ENCODE measurements around the gene TAB2.
"Not testable (repeated sequence)": the region's sequence is repeated elsewhere in the genome, so short reads cannot be mapped to it uniquely, and the experiment has no call there.

TAB2 gene

GRCh38 chr6:149342525-149342924 is 25.0 kb downstream of the TAB2 start:
- in situ Hi-C loops (cut with HindIII; ENCODE audit: low pct_ligation_motif_present, low sequenced_read_pairs) = no loop called here
- no peak for DNase-seq
- H3K36me3 ChIP-seq (replicated peaks) = no peaks in the 10 kb centered on the region
- no peak overlapping the region for H3K4me3 ChIP-seq (ENCODE audit: low read depth, low read length)
- no peak for TF ChIP-seq CTCF (IDR thresholded peaks at IDR 0.05; ENCODE audit: low read depth, low read length, missing control alignments)
- no peak overlapping the region for H3K27ac ChIP-seq
- no peaks in the 10 kb centered on the region for H3K27me3 ChIP-seq (replicated peaks)

DNA sequence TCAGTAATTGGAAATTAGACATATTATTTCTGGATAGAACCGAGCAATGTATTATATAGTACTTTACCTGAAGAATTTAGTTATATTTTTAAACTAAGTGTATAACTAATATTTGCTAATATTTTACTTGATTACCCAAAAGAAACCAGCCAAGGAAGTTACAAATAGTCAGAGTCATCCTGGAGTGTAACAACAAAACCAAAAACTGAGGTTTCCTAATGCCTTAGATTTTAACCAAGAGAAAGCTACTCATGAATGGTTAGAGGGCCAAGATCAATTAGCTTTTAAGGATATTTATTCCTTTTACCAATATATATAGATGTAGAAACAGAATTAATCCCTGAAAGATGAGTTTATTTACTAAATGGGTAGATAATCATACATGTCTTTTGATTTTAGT is 26.0 kb downstream of the TAB2 start:
- no peak for TF ChIP-seq CTCF (IDR thresholded peaks at IDR 0.05; ENCODE audit: low read depth, low read length, missing control alignments)
- DNase-seq = no peak
- in situ Hi-C loops (cut with HindIII; ENCODE audit: low pct_ligation_motif_present, low sequenced_read_pairs) = no loop called here
- H3K27ac ChIP-seq = no peak overlapping the region
- no peak overlapping the region for H3K4me3 ChIP-seq (ENCODE audit: low read depth, low read length)
- H3K36me3 ChIP-seq (replicated peaks) = no peaks in the 10 kb centered on the region
- no peaks in the 10 kb centered on the region for H3K27me3 ChIP-seq (replicated peaks)

DNA sequence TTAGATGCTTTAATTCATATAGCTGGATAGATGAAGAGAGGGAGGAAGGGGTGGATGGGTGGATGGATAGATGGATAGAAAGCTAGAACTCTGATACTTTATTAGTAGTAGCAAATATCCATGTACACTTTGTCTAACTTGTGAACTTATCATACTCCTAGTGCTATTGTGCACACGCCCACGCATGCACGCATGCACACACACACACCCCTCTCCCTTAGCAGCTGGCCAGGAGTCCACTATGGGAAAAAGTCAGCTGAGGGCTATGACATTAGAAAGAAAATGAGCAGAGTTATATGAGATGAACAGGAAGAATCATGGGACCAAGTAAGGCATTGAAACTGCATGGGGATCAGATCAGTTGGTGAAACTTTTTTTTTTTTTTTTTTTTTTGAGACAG is 28.6 kb downstream of the TAB2 start:
- in situ Hi-C loops (cut with HindIII; ENCODE audit: low pct_ligation_motif_present, low sequenced_read_pairs) = no loop called here
- no peaks in the 10 kb centered on the region for H3K27me3 ChIP-seq (replicated peaks)
- H3K27ac ChIP-seq = no peak overlapping the region
- H3K36me3 ChIP-seq (replicated peaks) = no peaks in the 10 kb centered on the region
- TF ChIP-seq CTCF (IDR thresholded peaks at IDR 0.05; ENCODE audit: low read depth, low read length, missing control alignments) = no peak
- DNase-seq = no peak
- H3K4me3 ChIP-seq (ENCODE audit: low read depth, low read length) = no peak overlapping the region

DNA sequence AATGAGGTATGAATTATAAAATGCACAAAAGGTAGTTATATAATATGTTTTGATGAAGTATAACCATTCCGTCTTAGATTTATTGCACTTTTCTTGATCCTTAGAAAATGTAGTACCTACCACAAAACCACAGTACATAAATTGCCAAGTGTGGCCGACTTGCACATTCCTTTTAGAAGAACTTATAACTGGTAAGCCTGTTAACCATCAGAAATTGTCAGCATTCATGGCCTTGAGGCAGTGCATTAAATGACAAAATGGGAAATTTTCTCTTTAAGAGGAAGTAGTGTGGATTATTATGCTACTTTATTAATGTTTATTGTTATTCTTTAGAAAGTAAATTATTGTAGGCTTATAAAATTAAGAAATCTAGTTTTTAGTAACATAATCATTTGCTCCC is 29.6 kb downstream of the TAB2 start:
- DNase-seq = no peak
- in situ Hi-C loops (cut with HindIII; ENCODE audit: low pct_ligation_motif_present, low sequenced_read_pairs) = no loop called here
- no peaks in the 10 kb centered on the region for H3K27me3 ChIP-seq (replicated peaks)

DNA sequence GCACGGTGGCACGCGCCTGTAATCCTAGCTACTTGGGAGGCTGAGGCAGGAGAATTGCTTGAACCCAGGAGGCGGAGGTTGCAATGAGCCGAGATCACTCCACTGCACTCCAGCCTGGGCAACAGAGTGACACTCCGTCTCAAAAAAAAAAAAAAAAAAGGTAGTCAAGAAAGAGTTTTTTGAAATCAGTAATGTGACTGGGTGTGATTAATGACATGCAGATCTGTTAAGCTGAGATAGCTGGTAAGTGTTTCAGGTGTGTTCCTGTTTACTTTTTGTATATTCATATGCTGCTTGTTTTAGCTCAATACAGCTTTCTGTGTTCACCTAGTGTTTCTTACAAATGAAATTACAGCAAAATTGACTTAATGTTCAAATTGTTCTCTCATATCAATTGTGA is 31.8 kb downstream of the TAB2 start:
- H3K27me3 ChIP-seq (replicated peaks); DNase-seq; H3K36me3 ChIP-seq (replicated peaks); H3K4me3 ChIP-seq (ENCODE audit: low read depth, low read length); in situ Hi-C loops (cut with HindIII; ENCODE audit: low pct_ligation_motif_present, low sequenced_read_pairs); H3K27ac ChIP-seq: not testable (repeated sequence)

More for the DNA sequence above, 29.6 kb downstream of the TAB2 start:
- Histone ChIP-seq H3K4me3 (ENCODE audit: low read depth, low read length) (no peak overlapping the region), H3K27ac (no peak overlapping the region), H3K36me3 (replicated peaks) (no peaks in the 10 kb centered on the region)
- no peak for TF ChIP-seq CTCF (IDR thresholded peaks at IDR 0.05; ENCODE audit: low read depth, low read length, missing control alignments)

DNA sequence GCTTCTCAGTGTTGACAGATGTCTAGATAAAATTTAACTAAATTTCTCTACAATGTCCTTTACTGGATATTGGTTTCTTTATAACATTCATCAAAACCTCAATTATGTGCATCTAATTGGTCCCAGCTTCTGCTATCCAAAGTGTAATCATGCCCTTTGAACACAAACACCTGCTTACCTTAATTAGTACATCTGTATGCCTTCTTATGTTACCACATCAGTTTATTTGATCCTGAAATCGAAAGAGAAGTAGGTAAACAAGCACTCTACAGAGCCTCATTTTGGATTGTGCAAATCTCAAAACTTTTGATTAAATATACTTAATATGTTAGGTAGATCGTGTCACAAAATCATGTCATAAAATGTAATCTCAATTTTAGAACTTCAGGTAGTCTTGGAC is 36.5 kb downstream of the TAB2 start:
- H3K27ac ChIP-seq = no peak overlapping the region
- no peak overlapping the region for H3K4me3 ChIP-seq (ENCODE audit: low read depth, low read length)
- in situ Hi-C loops (cut with HindIII; ENCODE audit: low pct_ligation_motif_present, low sequenced_read_pairs) = no loop called here
- TF ChIP-seq CTCF (IDR thresholded peaks at IDR 0.05; ENCODE audit: low read depth, low read length, missing control alignments) = no peak
- no peaks in the 10 kb centered on the region for H3K36me3 ChIP-seq (replicated peaks)
- no peak for DNase-seq
- H3K27me3 ChIP-seq (replicated peaks) = no peaks in the 10 kb centered on the region
